ENCODE results near the gene ABRACL.

Gene ABRACL

GRCh38 chr6:139053382-139053781 is 24.8 kb downstream of the ABRACL start:
- no peaks in the 10 kb centered on the region for H3K9me3 Mint-ChIP-seq
- intact Hi-C loops (cut with micrococcal nuclease) = no loop called here
- H3K27me3 Mint-ChIP-seq = no peaks in the 10 kb centered on the region
- H3K4me3 Mint-ChIP-seq = no peak overlapping the region
- H3K36me3 Mint-ChIP-seq (ENCODE audit: low read depth) = no peaks in the 10 kb centered on the region
- H3K27ac Mint-ChIP-seq = no peak overlapping the region
- H3K4me1 Mint-ChIP-seq (ENCODE audit: low read depth) = no peaks in the 10 kb centered on the region

DNA sequence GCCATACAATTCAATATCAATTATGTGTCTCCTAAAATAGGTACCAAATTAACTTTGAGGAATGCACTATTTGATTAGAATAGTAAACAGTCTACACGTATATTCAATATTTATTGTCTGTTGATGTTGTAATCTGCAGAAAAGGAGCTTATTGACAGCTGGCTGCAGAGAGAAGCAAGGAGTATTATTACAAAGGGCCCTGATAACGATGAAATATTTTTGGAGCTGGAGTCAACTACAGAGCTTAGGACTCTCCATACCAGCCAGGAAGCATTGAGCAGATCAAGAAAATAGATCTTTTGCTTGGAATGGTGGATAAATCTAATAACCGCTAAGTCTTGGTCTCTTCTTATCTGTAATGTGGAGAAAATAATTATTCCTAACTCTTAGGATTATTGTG is 25.5 kb downstream of the ABRACL start:
- H3K9me3 Mint-ChIP-seq = no peaks in the 10 kb centered on the region
- intact Hi-C loops (cut with micrococcal nuclease) = no loop called here

GRCh38 chr6:139055709-139056108 is 27.2 kb downstream of the ABRACL start:
- no peak overlapping the region for H3K4me3 Mint-ChIP-seq
- H3K9me3 Mint-ChIP-seq = no peaks in the 10 kb centered on the region
- H3K36me3 Mint-ChIP-seq (ENCODE audit: low read depth) = no peaks in the 10 kb centered on the region
- no peaks in the 10 kb centered on the region for H3K27me3 Mint-ChIP-seq
- intact Hi-C loops (cut with micrococcal nuclease) = no loop called here
- H3K4me1 Mint-ChIP-seq (ENCODE audit: low read depth) = no peaks in the 10 kb centered on the region
- H3K27ac Mint-ChIP-seq = no peak overlapping the region

More for the DNA sequence above, 25.5 kb downstream of the ABRACL start:
- H3K27ac Mint-ChIP-seq = no peak overlapping the region
- no peaks in the 10 kb centered on the region for H3K36me3 Mint-ChIP-seq (ENCODE audit: low read depth)
- H3K27me3 Mint-ChIP-seq = no peaks in the 10 kb centered on the region
- no peaks in the 10 kb centered on the region for H3K4me1 Mint-ChIP-seq (ENCODE audit: low read depth)
- no peak overlapping the region for H3K4me3 Mint-ChIP-seq

GRCh38 chr6:139058029-139058428 is 29.5 kb downstream of the ABRACL start:
- no peaks in the 10 kb centered on the region for H3K4me1 Mint-ChIP-seq (ENCODE audit: low read depth)
- H3K36me3 Mint-ChIP-seq (ENCODE audit: low read depth) = no peaks in the 10 kb centered on the region
- intact Hi-C loops (cut with micrococcal nuclease) = no loop called here
- no peak overlapping the region for H3K27ac Mint-ChIP-seq
- H3K27me3 Mint-ChIP-seq = peaks cover 2% of the 10 kb centered on the region
- no peak overlapping the region for H3K4me3 Mint-ChIP-seq
- H3K9me3 Mint-ChIP-seq = no peaks in the 10 kb centered on the region

DNA sequence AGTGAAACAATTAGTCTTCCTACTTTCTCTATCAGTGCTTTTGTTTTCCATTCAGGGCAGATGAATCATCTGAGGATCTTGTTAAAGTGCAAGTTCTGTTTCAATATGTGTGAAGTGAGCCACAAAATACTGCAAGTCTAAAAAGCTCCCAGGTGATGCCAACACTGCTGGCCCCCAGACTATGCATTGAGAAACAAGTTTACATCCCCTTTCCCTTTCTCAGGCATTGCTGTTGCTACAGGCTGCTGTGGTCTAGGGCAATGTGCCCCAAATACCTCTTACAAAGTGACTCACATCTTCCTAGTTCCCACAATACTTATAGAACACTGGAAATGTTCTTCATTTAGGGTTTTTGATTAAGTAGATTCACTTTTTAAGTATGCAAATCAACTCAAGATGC is 31.8 kb downstream of the ABRACL start:
- Mint-ChIP-seq H3K27me3 (peaks cover 2% of the 10 kb centered on the region), H3K9me3 (no peaks in the 10 kb centered on the region), H3K36me3 (ENCODE audit: low read depth) (no peaks in the 10 kb centered on the region), H3K4me3 (no peak overlapping the region), H3K27ac (no peak overlapping the region), H3K4me1 (ENCODE audit: low read depth) (no peaks in the 10 kb centered on the region)
- intact Hi-C loops (cut with micrococcal nuclease) = no loop called here

DNA sequence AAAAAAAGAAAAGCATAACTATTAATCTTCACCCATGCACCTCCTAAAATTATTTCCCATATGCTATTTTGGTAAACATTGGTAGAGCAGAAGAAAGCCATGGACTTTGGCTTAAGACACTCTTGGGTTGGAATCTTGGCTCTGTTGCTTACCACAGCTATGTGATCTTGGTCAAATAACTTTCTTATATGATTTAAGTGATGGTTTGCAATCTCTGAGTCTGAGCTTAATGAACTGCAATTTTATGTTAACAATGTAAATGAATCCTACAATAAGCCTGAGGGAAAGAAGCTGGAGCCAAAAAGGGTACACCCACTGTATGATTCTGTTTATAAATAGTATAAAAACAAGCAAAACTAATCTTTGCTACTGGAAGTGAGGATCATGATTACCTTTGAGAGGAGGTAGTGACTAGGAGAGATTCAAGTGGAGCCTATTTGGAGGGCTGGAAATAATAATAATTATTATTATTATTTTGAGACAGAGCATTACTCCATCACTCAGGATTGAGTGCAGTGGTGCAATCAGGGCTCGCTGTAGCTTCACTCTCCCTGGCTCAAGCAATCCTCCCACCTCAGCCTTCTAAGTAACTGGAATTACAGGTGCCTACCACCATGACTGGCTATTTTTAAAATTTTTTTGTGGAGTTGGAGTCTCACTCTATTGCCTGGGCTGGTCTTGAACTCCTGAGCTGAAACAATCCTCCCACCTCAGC is 34.5 kb downstream of the ABRACL start:
- no peaks in the 10 kb centered on the region for H3K4me1 Mint-ChIP-seq (ENCODE audit: low read depth)
- no peaks in the 10 kb centered on the region for H3K9me3 Mint-ChIP-seq
- H3K27ac Mint-ChIP-seq = no peak overlapping the region
- intact Hi-C loops (cut with micrococcal nuclease) = no loop called here
- H3K36me3 Mint-ChIP-seq (ENCODE audit: low read depth) = no peaks in the 10 kb centered on the region
- peaks cover 2% of the 10 kb centered on the region for H3K27me3 Mint-ChIP-seq
- H3K4me3 Mint-ChIP-seq = no peak overlapping the region

- intact Hi-C loops (cut with micrococcal nuclease) = no loop called here
- Mint-ChIP-seq H3K9me3 (no peaks in the 10 kb centered on the region), H3K36me3 (ENCODE audit: low read depth) (no peaks in the 10 kb centered on the region)
Observed at GRCh38 chr6:139064981-139065665, 36.6 kb downstream of the ABRACL start.

DNA sequence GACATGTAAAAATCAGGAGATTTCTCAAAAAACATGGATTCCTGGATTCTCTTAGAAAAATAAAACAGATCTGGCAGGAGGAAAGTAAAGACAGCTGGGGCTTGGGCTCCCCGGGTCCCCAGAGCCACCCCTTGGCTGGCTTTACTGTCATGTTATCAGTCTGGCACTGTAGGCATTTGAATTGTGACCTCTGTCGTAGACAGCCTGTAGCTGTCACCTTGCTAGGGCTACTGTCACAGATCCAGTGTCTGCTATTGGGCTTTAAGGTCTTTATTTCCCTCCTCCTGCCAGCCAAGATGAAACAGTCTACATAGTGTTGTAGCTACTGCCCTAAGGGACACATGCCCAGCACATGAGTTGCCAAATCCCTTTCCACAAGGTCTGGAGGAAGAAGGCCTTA is 37.5 kb downstream of the ABRACL start:
- intact Hi-C loops (cut with micrococcal nuclease) = no loop called here
- Mint-ChIP-seq H3K36me3 (ENCODE audit: low read depth) (no peaks in the 10 kb centered on the region), H3K4me3 (no peak overlapping the region), H3K27me3 (peaks cover 2% of the 10 kb centered on the region), H3K27ac (no peak overlapping the region), H3K4me1 (ENCODE audit: low read depth) (no peaks in the 10 kb centered on the region), H3K9me3 (no peaks in the 10 kb centered on the region)

More at GRCh38 chr6:139064981-139065665, 36.6 kb downstream of the ABRACL start:
- no peaks in the 10 kb centered on the region for H3K4me1 Mint-ChIP-seq (ENCODE audit: low read depth)
- no peak overlapping the region for H3K4me3 Mint-ChIP-seq
- H3K27me3 Mint-ChIP-seq = peaks cover 2% of the 10 kb centered on the region
- H3K27ac Mint-ChIP-seq = no peak overlapping the region

- H3K36me3 Mint-ChIP-seq (ENCODE audit: low read depth) = no peaks in the 10 kb centered on the region
- no peak overlapping the region for H3K4me3 Mint-ChIP-seq
- no peaks in the 10 kb centered on the region for H3K27me3 Mint-ChIP-seq
- H3K9me3 Mint-ChIP-seq = no peaks in the 10 kb centered on the region
- intact Hi-C loops (cut with micrococcal nuclease) = no loop called here
- no peaks in the 10 kb centered on the region for H3K4me1 Mint-ChIP-seq (ENCODE audit: low read depth)
- no peak overlapping the region for H3K27ac Mint-ChIP-seq
Observed at GRCh38 chr6:139068846-139069245, 40.3 kb downstream of the ABRACL start.

DNA sequence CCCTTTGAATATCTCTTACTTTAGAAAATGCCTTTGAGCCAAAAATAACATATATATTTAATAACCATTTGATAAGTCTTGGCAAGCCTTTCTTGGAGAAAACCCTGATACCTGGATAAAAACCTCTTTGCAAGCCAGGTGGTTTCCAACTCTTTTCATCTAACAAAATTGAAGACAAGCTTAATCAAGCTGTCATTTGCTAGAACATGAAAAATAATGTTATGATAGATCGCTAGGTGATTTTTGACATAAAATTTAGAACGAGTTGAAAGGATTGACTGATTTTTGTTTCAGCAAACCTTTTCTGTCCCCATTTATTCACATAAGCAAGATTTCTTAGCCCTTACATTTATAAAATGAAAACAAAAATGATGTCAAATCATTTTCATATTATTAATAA is 44.6 kb downstream of the ABRACL start:
- H3K27me3 Mint-ChIP-seq = no peaks in the 10 kb centered on the region
- no peak overlapping the region for H3K4me3 Mint-ChIP-seq
- H3K9me3 Mint-ChIP-seq = no peaks in the 10 kb centered on the region
- no peak overlapping the region for H3K27ac Mint-ChIP-seq
- intact Hi-C loops (cut with micrococcal nuclease) = no loop called here
- no peaks in the 10 kb centered on the region for H3K36me3 Mint-ChIP-seq (ENCODE audit: low read depth)
- no peaks in the 10 kb centered on the region for H3K4me1 Mint-ChIP-seq (ENCODE audit: low read depth)

GRCh38 chr6:139079018-139079417 is 50.5 kb downstream of the ABRACL start:
- Mint-ChIP-seq H3K36me3 (ENCODE audit: low read depth) (no peaks in the 10 kb centered on the region), H3K9me3 (no peaks in the 10 kb centered on the region), H3K27ac (no peak overlapping the region), H3K27me3 (no peaks in the 10 kb centered on the region), H3K4me1 (ENCODE audit: low read depth) (no peaks in the 10 kb centered on the region), H3K4me3 (no peak overlapping the region)
- intact Hi-C loops (cut with micrococcal nuclease) = no loop called here

- Mint-ChIP-seq H3K4me3 (no peak overlapping the region), H3K27ac (no peak overlapping the region), H3K9me3 (no peaks in the 10 kb centered on the region), H3K27me3 (no peaks in the 10 kb centered on the region), H3K4me1 (ENCODE audit: low read depth) (no peaks in the 10 kb centered on the region), H3K36me3 (ENCODE audit: low read depth) (no peaks in the 10 kb centered on the region)
- intact Hi-C loops (cut with micrococcal nuclease) = no loop called here
Observed at GRCh38 chr6:139080255-139080920, 51.8 kb downstream of the ABRACL start.

- Mint-ChIP-seq H3K36me3 (ENCODE audit: low read depth) (no peaks in the 10 kb centered on the region), H3K27ac (no peak overlapping the region), H3K4me1 (ENCODE audit: low read depth) (no peaks in the 10 kb centered on the region), H3K27me3 (no peaks in the 10 kb centered on the region), H3K4me3 (no peak overlapping the region), H3K9me3 (no peaks in the 10 kb centered on the region)
- intact Hi-C loops (cut with micrococcal nuclease) = no loop called here
Observed at GRCh38 chr6:139081471-139081870, 52.9 kb downstream of the ABRACL start.

- H3K4me3 Mint-ChIP-seq = no peak overlapping the region
- H3K4me1 Mint-ChIP-seq (ENCODE audit: low read depth) = no peaks in the 10 kb centered on the region
- H3K27ac Mint-ChIP-seq = no peak overlapping the region
- H3K9me3 Mint-ChIP-seq = no peaks in the 10 kb centered on the region
- no peaks in the 10 kb centered on the region for H3K27me3 Mint-ChIP-seq
- H3K36me3 Mint-ChIP-seq (ENCODE audit: low read depth) = no peaks in the 10 kb centered on the region
- intact Hi-C loops (cut with micrococcal nuclease) = no loop called here
Observed at GRCh38 chr6:139082370-139082769, 53.8 kb downstream of the ABRACL start.

All from dendritic cell treated with granulocyte-macrophage colony-stimulating factor and Interleukin-4, amounts not matched to agents 40 ng/mL and 50 ng/mL, for 4 days (primary cell).